GM18907 (cell line): Measurements from ENCODE around the gene MVD.

ENCODE experiments used
- ATAC-seq: cut with Tn5 transposase; IDR thresholded peaks from one replicate; pipeline ENCODE4 v1.9.1; 2021; ENCODE audit warnings: mild to moderate bottlenecking, moderate library complexity; ENCODE audit not compliant: unreplicated experiment

Gene MVD

DNA sequence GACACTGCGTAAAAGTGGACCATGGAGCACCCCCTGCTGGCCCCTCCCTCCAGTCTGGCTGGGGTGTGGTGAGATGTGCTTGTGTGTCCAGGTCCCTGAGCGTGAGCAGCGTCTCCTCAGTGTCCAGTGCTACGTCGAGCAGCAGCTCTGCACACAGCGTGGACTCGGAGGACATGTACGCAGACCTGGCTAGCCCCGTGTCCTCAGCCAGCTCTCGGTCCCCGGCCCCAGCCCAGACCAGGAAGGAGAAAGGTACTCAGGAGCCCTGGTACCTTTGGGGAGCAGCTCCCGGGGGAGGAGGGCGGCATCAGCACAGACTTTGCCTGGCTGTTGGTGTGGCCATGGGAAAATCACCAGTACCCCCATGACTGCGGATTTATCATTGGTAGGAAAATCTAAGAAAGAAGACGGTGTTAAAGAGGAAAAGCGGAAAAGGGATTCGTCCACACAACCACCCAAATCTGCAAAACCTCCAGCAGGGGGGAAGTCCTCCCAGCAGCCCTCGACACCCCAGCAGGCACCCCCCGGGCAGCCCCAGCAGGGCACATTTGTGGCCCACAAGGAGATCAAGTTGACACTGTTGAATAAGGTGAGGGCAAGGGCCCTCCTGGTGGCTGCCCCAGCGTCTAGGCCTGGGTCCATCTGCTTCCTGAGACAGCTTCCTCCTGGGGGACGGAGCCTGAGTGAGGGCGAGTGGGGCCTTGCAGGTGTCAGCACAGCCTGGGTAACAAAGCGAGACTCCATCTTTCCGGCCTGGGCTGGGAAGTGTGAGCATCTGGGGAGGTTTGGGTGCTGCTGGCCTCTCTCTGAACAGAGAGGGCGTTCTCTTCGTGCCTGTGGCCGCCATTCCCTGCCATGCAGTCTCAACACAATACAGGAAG, 35.1 kb downstream of the MVD start:
- no peak for ATAC-seq

DNA sequence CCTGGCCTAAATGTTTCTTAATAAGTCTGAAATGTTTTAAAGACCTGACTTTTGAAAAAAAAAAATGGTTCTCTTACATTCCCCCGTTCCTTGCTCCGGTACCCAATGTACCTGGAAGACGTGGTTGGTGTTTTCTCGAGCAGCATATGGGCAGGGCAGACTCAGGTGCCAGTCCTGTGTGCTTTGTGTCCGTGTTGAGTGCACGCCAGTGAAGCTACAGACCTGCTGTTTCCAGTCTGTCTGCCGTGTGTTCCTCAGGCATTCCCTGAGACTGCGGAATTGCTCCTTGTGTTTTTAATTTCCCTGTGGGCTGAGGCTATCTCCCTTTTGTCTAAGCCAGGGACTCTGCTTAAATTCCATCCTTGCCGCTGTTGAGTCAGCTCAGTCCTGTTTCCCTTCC, 36.2 kb downstream of the MVD start:
- no peak for ATAC-seq

- ATAC-seq, result no peak
These were observed 37.8 kb downstream of the MVD start for GRCh38 chr16:88624977-88625576.

GRCh38 chr16:88624481-88624880, 38.4 kb downstream of the MVD start:
- no peak for ATAC-seq

DNA sequence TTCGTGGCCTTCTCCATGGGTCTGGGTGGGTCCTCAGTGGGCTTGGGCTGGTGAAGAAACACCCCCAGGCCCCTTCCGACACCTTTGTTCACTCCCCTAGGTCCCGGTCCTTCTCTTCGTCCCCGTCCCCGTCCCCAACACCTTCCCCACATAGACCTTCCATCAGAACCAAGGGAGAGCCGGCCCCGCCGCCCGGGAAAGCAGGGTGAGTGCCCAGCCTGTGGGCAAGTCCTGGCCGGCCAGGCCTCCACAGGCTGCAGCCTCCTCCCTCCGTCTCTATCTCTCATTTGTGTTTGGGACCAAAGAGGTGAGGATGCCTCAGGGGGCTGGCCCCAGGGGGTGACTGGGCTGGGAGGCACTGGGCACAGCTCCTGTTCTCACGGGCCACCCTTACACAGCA, 39.0 kb downstream of the MVD start:
- ATAC-seq, result no peak

DNA sequence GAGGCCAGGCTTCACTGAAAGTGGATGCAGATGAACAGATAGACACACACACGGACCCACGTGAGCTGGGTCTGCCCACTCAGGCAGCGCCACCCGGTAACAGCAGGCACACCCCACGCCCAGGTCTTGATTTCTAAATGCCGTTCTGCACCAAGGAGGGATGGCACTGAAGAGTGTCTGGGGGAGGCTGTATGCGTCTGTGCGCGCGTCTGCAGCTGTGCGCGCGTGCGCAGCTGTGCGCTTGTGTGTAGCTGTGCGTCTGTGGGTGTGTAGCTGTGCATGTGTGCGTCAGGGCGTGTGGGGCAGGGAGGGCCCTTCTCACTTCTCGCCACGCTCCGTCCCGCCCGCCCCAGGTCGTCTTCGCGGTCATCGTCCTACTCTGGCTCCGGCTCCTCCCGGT, 40.0 kb downstream of the MVD start:
- ATAC-seq, result no peak

DNA sequence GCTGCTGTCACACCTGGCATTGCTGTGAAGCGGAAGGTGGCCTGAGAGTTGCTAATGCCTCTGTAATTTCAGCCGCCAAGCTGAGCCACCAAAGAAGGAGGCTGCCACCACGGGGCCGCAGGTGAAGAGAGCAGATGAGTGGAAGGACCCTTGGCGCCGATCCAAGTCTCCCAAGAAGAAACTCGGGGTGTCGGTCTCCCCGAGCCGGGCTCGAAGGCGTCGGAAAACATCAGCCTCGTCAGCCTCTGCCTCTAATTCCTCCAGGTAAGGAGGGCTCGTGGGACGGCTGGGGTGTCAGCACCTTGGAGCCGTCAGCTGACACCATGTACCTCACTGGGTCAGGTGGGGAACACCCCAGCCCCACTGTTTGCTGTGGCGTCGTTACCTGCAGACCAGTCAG, 40.8 kb downstream of the MVD start:
- no peak for ATAC-seq

DNA sequence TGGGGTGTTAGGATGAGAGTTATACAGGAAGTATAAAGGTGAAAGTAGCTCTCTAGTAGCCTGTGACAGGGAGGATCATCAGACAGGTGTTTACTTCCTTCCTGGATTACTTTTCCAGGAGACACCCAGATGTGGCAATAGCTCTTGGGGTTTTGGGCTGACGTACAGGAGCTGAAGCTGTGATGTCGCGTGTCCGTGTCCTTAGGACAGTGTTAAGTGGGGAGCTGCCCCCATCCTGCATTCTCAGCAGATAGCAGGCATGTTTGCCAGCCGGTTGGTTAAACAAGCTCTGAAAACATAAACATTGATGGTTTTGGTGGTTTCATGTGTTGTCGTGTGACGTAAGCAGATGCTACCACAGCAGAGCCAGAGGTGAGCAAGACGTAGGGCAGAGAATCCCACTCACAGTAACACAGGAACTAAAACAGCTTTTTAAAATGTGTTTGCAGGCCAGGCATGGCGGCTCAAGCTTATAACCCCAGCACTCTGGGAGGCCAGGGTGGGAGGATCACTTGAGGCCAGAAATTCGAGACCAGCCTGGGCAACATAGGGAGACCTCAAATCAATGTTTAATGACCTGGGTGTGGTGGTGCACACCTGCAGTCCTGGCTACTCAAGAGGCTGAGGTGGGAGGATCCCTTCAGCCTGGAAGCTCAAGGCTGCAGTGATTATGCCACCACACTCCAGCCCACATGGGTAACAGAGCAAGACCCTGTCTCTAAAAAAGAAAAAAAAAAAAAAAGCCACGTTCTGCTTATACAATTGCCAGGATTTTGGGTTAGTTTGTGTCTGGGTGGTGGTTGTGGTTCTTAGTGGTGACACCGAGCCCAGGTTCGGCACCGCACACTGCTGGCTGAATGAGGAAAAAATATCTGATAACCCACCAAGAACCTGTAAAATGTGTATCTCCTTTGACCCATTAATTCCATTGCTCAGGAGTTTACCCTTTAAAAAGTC, 42.8 kb downstream of the MVD start:
- ATAC-seq, result no peak

GRCh38 chr16:88618956-88619667, 43.8 kb downstream of the MVD start:
- no peak for ATAC-seq

DNA sequence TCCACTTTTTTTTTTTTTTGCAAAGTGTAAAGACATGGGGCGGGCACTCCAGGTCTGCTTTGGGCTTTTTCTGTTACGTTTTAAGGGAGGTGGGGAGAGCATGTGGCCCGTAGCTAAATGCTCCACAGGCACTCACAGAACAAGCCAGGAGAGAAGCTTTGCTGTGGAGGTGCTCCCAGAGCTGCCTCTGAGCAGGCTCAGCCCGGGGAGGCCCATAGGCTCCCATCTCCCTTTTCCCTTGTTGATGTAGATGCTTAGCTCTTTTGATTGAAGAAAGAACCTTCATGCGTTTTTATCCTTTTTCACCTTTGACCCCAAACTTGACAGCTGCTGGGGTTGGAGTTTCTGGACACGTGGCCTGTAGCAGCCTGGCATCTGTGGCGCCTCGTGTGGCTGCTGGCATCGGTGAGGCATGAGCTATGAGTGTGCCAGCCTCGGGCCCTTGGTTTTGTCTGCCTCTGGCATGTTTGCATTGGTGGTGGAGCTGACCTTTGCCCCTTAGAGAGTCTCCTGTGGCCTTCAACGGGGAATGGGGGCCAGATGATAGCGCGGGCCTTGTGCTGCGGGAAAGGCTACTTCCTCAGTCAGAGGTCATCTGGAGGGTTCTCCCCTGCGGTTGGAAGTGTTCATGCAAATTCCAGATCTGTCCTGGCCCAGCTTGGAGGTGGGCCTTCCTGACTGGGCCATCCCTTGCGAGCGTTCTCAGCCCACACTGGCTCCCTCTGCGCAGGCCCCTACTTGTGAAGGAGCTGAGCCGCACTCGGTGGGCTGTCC, 44.5 kb downstream of the MVD start:
- ATAC-seq, result no peak

DNA sequence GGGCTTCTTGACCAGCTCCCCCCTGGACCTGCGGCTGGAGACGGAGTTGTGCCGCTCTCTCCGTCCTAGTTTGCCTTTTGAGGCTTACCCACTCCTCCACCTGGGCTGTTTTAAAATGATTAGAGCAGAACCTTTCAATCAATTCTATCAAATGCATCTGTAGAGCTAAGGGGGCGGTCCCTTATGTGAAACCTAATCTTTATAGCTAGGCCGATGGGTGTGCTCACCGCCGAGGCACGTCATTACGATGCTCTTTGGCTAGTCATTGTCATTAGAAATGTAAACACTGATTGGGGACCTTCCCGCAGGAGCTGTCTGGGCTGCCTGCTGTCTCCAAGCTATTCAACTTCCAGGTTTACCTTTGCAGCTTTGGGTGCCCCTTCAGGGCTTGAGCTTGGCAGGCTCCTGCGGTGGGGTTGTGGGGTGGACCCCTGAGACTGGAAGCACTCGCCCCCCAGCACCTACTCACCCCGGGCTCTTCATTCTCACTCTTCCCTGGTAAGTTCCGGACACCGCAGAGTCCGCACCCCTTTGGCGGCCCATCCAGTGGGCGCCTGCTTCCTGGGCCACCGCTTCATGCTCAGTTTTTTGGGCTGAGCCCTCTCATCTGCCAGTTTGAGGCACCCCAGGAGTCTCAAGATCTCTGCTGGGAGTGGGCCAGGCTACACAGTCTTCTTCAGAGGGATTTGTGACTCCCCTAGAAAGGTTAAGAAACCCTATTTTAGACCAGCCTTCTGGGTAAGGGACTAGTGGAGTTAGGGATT, 45.4 kb downstream of the MVD start:
- ATAC-seq, result no peak

GRCh38 chr16:88616736-88617135, 46.2 kb downstream of the MVD start:
- no peak for ATAC-seq

- no peak for ATAC-seq
These were observed 46.6 kb downstream of the MVD start for GRCh38 chr16:88616320-88616719.

GRCh38 chr16:88614818-88615580, 47.9 kb downstream of the MVD start:
- ATAC-seq, result no peak

DNA sequence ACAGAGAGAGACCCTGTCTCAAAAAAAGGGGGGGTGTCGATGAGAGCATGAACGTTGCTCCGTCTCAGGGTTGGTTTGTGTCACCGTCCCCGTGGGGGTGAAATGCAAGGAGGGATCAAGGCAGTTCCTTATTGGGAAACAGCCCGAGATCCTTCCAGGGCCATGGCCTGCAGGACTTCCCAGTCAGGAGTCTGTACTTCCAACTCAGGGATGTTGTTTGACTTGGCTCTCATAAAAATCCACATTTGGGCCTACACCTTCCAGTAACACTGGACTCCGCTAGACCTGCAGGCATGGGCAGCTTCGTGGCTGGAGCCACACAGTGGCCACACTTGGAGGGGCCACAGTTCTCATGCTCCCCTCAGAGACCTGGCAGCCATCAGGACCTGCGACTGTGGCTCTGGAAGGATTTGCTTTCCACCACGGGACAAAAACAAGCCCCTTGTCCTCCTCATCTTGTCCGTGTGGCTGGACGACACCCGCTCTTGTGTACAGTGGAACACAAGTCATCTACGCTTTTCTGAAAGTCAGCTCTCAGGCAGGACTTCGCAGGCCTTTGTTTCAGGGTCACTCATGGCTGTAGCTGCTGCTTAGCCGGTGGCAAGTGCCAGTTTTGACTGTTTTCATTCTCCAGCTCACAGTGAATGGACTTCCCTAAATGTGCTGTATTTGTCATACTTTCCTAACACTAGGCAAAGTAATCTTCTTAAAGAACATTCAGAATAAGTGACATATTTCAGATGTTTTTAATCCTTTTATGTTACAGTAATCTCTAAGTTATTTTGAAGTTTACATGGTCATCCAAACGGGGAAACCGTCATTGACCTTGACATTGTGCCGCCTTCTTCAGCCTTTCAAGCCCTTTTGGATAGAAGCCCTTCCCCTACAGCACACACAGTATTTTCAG, 48.7 kb downstream of the MVD start:
- no peak for ATAC-seq

DNA sequence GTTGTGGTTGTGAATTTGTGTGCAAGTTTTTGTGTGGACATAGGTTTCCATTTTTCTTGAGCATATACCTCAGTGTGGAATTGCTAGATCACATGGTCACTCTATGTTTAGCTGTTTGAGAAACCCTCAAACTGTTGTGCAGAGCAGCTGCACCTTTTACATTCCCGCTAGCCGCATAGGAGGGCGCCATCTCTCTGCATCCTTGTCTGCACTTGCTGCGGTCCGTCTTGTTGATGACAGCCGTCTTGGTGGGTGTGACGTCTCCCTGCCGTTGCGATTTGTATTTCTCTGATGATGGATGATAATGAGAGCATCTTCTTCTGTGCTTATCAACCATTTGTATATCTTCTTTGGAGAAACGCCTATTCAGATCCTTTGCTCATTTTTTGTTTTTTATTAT, 49.6 kb downstream of the MVD start:
- ATAC-seq, result no peak
